GM19452 (cell line): ENCODE results near the gene SEMA3F.

ENCODE experiments used
- ATAC-seq: cut with Tn5 transposase; IDR thresholded peaks from one replicate; pipeline ENCODE4 v1.9.1; 2021; ENCODE audit not compliant: unreplicated experiment

SEMA3F gene

DNA sequence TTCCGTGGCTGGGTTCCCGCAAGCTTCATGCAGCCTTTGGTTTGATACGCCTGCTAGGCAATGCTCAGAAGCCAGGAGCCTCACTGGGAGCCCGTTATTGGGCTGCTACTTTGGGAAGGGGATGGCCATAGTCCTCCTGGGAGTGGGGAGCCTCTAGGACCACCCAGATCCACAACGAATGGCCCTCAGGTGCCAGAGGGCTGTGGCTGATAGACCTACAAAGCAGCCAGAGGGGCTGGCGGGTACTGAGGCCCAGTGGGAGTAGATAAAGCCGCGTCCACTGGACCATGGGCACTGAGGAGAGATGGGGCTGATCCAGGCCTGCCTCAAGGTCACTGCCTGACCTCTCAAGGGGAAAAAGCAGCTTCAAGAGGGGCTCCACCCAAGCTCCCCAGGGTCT, 37.0 kb downstream of the SEMA3F start:
- no peak for ATAC-seq

DNA sequence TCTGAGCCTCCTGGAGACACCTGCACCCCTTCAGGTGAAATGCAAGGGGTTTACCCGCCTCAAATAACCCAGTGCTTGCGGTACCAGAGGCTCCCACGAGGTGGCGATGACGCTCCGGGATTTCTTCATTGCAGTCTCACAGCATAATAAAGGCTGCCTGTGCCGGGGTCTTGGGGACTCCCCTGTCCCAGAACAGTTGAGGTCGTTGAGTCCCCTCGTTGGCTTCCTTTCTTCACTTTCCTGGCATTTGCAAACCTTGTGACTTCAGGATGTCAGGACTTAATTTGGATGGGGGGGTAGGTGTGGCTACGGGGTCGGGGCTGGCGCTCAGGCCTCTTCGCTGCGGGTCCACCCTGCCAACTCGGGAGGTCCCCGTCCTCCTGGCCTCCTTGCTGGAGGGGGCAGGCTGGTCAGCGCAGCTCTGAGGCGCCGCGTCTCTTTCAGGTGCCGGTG, 37.6 kb downstream of the SEMA3F start:
- ATAC-seq = no peak

DNA sequence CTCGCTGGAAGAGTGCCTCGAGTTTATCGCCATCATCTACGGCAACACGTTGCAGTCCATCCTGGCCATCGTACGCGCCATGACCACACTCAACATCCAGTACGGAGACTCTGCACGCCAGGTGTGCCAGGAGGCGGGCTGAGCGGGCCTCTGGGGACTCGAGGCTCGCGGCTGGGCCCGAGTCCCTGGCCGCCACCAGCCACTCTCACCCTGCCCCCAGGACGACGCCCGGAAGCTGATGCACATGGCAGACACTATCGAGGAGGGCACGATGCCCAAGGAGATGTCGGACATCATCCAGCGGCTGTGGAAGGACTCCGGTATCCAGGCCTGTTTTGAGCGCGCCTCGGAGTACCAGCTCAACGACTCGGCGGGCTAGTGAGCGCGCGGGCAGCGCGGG, 38.2 kb downstream of the SEMA3F start:
- no peak for ATAC-seq

DNA sequence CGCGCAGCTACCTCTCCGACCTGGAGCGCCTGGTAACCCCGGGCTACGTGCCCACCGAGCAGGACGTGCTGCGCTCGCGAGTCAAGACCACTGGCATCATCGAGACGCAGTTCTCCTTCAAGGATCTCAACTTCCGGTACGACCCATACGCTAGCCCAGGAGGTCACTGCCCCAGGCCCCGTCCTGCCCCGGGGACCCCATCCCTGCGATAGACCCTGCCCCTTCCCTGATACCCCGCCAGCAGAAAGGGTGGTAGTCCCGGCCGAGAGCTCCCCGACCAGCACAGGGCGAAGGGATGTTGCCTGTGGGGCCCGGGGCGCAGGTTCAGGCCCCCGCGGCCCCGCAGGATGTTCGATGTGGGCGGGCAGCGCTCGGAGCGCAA, 38.6 kb downstream of the SEMA3F start:
- no peak for ATAC-seq

DNA sequence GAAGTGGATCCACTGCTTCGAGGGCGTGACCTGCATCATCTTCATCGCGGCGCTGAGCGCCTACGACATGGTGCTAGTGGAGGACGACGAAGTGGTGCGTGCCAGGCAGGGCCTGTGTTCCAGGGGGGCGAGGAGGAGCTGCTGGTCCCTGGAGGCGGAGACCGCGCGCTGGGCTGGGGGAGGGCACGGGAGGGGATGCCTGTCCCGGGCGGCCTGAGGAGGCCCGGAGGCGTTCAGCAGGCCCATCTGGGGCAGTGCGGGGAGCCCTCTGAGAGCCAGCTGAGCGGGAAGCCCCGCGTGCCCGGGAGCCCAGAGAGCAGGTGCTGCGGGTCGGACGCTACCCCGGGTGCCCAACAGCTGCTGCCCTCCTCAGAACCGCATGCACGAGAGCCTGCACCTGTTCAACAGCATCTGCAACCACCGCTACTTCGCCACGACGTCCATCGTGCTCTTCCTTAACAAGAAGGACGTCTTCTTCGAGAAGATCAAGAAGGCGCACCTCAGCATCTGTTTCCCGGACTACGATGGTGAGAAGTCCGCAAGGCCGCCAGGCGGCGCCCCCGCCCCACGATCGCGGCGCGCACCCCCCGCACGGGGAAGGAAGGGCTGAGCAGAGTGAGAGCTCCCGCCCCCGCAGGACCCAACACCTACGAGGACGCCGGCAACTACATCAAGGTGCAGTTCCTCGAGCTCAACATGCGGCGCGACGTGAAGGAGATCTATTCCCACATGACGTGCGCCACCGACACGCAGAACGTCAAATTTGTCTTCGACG, 39.2 kb downstream of the SEMA3F start:
- ATAC-seq = no peak

DNA sequence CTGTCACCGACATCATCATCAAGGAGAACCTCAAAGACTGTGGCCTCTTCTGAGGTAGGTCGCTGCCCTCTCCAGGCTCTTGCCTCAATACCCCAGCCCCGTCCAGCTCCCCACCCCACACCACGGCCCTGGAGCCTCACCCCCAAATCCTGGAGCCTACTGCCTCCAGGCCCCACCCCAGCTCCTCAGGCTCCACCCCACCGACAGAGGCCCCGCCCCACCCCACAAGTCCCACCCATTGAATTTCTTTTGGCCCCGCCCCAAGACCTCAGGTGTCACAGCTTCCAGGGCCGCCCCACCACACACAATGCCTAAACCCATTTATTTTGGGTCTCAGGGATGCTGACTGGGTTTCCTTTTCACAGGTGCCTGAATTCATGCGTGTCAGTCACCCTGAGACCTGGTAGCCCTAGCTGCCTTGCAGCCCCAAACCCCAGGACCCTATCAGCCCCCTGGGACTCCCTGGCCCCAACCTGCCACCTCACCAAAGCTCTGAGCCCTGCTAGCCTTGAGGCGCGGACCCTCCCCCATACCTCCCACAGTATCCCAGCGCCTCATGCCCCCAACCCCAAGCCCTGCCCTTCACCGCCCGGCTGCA, 39.9 kb downstream of the SEMA3F start:
- no peak for ATAC-seq

DNA sequence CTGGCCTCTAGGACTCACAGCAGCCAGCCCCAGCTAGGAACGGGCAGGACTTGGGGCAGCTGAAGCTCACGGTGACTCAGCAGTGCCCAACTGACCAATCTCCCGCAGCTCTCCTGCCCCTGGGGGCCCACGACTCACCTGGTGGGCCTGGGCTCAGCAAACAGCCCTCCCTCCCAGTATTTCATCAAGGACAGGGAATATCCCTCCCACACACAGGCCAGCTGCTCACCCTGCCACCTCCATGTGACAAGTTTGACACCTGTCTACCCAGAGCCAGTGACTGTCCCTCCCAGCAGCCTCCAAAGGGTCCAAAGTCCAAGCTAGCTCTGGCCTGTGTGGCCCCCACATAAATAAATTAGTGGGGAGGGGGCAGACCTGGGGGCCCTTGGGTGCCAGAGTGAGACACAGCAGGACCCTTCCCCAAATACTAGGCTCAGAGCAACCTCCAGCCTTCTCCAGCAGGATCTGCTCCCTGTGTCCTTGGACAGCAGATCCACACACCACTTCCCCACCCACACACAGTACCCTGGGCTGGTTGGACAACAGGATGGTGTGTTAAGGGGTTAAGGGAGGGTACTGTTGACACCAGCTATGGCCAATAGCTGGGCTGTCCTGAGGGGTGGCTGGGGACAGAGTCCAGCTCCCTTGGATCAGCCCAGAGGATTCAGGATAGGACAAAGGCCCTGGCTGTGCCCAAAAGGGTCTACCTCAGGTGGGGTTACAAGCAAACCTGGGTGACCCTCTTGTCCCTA, 40.6 kb downstream of the SEMA3F start:
- no peak for ATAC-seq

DNA sequence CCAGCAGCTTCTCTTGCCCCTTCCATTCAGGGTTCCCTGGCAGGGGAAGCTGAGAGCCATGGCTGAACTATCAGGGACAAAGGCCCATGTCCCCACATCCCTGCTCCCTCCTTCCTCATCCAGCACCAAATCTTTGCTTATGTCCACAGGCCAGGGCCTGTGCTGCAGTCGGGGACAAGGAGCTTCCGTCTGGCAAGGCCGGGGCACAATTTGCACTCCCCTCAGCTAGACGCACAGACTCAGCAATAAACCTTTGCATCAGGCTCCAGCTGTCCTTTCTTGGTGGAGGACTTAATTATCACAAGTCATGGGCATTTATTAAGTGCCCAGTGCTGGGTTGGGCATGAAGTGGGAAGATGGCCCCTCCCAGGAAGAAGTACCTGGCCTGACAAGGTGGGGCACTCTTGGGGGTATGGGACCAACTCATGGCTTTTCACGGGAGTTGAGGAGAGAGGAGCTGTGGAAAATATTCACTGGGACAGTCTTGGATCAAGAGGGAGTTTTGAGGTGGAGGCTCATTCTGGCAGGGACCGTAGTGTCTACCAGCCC, 41.2 kb downstream of the SEMA3F start:
- ATAC-seq = no peak

DNA sequence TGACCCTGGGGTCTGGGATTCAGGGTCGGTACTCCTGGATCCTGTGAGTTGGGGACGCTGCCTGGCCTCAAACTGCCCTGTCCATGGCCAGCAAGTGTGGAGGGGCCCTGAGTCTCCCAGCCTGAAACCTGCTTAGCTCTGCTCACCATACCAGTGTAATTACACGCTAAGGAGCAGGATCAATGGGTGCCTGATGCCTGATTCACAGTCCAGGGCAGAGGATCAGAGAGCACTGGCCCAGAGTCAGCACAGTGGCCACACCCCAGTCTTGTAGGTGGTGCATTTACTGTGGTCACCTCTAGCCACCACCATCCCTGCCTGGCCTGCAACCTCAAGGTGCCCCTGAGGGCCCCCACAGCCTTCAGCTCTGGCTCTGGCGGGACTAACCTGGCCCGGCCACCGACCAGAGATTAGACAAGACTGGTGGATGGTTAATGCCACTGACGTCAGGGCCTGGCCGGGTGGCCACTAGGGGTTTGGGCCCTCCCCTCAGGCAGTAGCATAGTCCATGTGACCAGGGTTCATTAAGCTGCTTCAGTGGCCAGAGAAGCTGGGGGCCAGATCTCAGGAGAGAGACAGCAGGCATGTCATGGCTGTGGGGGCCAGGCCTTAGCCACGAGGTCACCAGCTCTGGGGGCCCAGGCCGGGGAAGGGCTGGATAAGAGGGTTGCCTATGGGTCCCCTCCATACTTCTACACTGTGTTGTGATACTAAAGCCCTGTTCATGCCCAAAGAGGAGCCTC, 46.6 kb downstream of the SEMA3F start:
- no peak for ATAC-seq

DNA sequence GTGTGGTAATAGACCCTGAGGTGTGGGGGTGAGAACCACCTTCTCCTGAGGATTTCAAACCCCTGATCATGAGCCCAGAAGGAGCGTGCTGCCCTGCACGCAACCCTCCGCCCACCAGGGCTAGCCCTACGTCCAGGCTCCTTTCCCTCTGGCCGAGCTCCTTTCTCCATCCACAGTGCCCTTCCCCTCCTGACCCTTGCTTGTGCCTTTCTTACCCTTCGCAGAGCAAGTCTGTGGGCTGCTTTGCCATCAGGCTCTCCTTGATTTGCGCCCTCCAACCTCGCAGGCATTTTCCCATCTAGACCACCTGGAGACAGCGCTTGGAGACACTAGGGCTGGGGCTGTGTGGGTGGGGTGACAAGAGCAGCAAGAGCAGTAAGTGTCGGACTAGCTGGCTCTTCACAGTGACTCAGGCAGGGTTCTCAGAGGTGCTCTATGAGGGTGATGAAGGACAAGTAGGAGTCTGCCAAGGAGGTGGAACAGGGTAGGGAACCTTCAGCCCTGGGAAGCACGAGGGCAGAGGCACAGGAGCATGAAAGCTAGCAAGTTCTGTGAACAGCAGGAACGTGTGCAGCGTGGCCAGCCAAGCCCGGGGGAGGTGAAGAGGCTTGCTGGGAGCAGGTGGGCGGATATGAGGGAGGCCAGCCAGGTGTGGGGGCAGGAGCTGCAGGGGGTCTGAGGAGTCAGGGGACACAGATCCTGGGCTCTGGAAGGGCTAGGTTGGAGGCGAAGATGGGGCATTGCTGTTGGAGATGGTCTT, 47.4 kb downstream of the SEMA3F start:
- no peak for ATAC-seq

DNA sequence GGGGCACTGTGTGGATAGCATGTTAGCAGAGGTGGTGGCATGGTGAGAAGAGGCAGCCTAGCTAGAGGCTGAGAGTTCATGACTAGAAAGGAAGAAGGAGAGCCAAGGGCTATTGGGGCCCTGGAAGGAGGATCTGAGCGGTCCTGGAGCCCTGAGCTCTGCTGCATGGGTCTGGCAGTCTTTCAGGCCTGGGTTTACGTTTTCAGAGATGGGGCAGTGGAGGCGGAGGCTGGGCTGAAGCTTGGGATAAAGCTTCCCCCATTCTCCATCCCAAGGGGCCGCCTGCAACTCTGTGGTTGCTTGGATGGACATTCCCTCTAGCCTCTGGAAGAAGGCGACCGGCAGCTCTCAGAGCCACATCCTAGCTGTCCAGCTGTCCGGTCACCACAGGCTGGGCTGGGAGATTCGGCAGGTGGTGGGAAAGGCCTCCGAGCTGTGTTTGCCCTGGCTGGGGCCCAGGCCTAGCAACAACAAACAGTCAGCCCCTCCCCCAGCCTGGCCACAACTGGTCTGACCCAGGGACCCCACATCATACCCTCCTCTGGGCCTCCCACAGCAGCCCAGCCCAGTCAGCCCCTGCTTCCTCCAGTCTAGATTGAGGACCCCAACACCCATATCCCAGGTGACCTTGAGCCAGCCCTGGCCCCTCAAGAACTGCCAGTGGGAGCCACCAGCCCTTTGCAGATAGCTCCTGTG, 48.1 kb downstream of the SEMA3F start:
- ATAC-seq = no peak

DNA sequence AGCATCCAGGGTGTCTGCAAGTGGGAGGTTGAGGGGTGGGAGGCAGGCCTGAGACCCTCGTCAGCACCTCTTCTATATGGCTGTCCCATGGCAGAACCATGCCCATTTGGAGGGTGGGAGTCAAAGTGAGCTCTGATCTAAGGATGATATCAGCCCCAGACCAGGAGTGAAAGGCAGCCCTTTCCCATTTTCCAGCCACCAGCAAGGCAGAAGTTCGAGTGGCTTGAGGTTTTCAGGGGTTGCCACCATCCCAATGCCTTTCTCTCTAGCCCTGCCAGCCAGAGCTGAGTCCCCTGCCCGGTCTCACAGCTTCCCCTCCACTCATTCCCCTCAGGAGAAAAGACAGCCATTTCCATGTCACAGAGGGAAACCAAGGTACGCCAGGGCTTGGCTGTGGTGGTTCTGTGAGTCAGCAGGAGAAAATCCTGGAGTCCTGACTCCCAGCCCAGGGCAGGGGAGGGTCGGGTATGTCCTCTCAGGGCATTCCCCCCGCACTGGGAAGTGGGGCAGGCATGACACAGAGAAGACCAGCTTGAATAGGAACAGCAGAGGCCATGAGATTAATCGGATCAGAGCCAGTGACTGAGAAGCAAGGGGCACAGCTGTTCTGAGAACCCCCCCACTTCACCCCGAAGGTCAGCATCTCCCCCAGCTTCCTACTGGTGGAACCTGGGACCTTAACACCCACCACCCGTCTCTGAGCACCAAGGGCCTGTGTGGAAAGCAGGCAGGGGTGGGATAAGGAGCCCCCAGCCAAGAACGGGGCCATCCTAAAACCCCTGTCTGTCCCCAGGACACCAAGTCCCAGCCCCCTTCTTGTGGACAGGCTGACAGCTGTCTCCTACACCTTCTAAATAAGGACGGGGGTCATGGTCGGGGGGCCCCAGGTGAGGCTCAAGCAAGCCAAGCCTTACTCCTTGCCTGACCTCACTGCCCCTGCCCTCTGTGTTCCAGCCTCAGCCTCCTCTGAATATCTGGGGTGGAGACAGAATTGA, 49.0 kb downstream of the SEMA3F start:
- no peak for ATAC-seq

DNA sequence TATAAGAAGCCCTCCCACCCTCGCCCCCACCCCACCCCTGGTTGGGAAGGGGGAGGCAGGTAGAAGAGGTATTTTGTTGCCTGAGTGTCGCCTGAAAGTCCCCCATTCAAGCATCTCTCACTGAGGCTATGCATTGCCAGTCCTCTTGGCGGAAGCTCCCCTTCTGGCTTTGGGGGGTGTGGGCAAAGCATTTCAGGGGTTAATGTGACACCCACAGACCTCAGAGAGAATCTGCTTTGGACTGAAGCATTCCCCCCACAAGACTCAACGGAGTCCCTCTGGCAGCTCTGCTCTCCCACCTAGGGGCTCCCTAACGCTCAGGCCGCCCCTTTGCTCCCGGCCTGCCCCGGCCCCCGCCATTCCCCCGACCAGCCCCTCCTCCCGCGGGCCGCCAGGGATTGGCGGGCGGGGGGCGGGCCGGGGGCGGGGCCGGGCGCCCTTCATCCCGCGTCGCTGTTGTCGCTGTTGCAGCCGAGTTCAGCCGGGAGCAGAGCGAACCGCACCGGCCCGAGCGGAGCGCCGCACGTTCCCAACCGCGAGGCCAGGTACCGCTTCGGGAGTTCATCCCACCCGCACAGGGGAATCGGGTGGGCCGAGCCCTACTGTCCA, 49.8 kb downstream of the SEMA3F start, which contains the start of gene SLC38A3:
TSS of gene SLC38A3 (plus strand) at position 468 of the 609 bp plus-strand sequence. CDS start 8,929 bp downstream, outside the sequence.
- ATAC-seq = no peak

DNA sequence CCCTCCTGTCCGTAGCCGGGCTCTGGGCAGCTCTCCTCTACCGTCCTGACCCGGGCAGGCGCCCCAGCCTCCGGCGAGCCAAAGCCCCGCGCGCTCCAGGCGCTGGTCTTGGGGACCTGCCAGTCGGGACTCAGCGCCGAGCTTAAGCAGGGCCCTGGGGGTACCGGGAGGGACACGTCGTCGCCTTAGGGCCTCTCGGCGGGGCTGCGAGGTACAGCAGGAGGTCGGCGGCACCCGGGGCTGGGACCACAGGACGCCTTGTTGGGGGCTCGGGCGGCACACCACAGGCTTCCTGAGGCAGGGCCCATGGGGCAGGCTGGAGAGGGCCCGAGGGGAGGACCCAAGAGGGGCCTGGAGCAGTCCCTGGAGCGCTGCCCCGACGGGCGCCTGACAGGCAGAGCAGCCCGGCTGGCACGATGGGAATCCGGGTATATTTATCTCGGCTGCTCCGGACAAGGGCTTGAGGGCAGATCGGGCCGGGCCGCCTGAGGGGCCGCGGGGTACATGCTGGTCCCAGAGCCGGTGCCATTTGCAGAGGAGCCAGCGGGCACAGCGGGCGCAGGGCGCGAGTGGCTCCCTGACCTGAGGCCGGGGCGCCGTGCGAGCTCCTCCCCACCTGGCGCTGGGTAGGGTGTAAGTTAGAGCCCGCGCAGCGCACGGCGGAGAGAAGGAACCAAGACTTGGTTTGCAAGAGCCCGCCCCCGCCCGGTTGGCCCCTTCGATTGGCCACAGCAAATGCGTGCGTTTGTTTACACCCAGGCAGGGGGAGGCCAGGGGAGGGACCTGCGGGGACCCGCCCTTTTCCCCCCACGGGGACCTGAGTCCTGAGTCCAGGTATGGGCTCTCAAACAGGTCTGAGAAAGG, 50.5 kb downstream of the SEMA3F start:
- ATAC-seq = no peak

DNA sequence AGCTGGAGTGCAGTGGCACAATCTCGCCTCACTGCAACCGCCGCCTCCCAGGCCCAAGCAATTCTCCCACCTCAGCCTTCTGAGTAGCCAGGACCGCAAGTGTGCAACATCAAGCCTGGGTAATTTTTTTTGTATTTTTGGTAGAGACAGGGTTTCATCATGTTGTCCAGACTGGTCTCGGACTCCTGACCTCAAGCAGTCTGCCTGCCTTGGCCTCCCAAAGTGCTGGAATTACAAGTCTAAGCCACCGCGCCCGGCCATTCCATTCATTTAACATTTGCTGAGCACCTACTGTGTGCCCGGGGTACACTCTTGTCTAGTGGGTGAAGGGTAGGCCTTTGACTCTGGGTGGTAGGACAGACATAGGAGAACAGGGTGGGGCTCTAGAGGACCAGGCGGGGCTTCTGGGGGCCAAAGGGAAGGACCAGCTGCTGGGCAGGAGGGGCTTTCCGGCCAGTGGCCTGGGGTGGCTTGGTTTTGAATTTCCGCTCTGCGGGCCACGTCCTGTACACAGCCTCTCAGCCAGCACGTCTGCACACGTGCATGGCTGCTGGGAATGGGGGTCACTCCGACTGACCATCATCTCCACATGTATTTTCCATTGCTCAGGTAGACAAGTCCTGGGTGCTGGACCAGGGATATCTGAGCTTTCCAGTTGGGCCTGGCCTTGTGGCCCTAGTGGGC, 52.4 kb downstream of the SEMA3F start:
- no peak for ATAC-seq

DNA sequence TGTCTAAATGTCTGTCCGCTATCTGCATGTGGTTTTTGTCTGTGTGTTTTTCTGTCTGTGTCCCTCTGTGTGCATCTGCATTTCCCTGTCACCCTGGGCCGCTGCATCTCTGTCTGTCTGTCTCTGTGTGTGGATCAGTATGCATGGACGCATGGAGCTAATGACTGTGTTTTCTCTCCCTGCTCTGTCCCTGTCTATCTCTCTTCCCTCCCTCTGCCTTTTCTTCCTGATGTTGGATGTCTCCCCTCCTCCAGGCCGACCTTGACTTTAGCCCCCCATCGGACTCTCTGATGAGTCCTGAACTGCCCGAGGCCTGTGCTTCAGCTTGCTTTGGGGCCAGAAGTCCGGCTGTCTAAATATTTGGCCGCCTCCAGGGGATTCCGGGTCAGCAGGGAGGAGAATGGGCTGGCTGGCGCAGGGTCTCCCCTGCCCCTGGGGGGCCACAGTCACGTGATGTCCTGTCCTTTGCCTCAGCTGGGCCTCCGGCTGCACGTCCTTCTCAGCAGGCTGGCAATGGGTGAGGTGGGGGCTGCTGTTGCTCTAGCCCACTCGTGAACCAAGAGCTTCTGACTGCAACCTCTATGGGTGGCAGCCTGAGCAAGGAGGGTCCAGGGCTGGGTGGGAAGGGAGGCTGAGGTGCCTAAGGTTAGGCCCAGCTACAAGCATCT, 53.7 kb downstream of the SEMA3F start:
- ATAC-seq = no peak
